Measurements from ENCODE around the gene TCN2.
"Not testable (repeated sequence)": the region's sequence is repeated elsewhere in the genome, so short reads cannot be mapped to it uniquely, and the experiment has no call there.

The TCN2 gene

DNA sequence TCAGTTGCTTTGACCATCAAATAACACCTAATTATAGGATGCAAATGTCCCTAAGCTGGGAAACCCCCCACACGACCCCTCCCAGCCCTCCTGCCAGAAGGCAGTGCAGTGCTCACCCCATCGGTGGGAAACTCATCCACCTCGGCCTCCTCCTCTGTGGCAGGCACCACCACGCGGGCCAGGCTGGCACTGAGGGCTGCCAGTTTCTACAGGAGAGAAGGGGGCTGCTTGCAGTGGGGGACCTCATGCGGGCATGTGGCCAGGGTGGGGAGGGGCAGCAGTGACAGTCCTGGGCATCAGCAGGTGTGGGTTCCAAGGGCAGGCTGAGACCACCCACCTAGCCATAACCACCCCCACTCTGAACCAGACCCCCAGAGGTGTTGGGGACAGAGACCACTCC lies 26.1 kb upstream of the TCN2 start:
- no peak for DNase-seq

DNA sequence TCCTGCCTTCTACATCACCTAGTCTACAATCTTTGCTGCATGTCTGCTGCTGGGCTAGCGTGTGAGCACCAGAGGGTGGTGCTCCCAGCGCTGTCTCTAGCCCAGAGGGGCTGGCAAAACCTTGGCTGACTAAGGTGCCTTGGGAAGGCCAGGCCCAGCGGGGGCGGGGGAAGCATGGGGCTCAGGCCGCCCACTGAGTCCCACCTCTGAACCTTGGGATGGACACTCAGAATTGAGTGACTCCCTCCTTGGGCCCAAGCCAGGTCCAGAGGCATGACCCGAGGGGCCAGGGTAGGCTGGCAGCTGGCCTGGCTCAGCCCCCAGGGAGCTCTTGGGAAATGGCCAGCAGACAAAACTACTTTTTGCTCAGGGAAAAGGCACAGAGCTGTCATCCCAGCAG lies 24.9 kb upstream of the TCN2 start:
- DNase-seq = no peak

DNA sequence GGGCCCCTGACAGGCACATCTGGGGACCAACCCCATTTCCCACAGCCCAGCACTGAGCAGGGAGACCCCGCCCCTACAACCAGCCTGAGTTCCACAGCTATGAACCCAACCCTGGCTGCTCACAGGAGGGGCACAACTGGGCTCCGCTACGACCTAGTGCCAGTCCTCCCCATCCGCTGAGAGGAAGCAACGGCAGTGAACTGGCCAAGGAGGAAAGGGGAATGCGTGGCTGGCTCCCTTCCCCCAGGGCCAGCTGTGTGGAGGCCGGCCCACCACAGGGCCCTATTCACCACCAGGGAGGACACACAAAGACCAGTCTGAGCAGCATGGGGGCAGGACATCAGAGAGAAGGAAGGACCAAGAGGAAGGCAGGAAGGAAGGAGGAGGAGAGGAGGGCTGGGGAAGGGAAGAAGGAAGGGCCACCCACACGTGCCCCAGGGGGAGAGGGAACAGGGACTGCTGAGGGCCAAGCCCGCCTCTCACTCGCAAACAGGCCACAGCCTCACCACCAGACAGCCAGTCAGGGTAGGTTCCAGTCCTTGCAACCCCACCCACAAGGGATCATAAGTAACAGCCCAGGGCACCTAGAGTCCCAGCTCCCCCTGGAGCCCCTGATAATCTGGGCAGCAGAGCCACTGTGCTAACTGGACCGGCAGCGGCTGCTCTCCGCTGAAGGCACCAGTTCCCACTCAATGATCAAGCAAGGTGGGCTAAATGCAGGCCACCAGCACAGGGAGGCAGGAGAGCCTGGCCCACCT lies 24.0 kb upstream of the TCN2 start:
- no peak for DNase-seq

DNA sequence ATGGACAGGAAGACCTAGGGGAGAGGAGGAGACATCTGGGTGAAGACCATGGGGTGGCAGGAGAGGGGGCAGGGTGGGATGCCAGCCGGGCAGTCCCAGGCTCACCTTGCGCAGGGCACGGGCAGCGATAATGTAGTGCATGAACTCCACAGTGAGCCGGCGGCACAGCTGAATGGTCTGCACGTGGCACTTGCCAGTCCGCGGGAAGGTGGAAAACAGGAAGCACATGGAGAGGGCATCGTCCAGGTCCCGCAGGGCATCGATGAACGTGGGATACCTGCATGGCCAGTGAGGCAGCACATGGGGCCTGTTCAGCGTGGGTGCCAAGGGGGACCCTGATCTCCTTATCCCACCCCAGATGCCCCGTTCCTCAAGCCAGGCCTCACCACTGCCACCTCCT lies 22.5 kb upstream of the TCN2 start:
- DNase-seq = no peak

DNA sequence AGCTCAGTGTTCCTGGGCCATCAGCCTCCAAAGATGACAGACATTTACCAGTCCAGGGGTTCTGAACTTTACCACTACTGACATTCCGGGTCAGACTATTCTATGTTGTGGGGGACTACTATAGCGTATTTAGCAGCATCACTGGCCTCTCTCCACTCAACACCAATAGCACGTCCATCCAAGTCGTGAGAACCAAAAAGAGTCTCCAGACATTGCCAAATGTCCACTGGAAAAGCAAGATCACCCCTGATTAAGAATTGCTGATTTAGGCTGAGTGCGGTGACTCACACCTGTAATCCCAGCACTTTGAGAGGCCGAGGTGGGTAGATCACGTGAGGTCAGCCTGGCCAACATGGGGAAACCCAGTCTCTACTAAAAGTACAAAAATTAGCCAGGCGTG lies 20.6 kb upstream of the TCN2 start:
- DNase-seq = no peak

DNA sequence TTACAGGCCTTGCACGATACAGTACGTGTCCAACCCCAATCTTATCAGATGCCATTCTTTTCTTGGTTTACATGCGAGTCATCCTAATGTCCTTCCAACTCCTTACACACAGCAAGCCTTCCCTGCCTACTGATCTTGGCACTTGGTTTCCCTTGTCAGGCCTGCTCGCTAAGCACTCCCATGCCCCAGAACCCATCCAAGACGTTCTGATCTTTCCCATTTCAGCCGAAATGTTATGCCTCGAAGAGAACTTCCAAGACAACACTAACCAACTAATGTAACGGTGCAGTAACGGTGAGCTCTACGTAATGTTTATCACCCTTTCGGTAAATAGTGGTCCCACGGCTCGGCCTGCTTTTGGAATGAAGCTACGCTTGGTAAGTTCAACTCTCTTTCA lies 15.8 kb upstream of the TCN2 start:
- no peak for DNase-seq

DNA sequence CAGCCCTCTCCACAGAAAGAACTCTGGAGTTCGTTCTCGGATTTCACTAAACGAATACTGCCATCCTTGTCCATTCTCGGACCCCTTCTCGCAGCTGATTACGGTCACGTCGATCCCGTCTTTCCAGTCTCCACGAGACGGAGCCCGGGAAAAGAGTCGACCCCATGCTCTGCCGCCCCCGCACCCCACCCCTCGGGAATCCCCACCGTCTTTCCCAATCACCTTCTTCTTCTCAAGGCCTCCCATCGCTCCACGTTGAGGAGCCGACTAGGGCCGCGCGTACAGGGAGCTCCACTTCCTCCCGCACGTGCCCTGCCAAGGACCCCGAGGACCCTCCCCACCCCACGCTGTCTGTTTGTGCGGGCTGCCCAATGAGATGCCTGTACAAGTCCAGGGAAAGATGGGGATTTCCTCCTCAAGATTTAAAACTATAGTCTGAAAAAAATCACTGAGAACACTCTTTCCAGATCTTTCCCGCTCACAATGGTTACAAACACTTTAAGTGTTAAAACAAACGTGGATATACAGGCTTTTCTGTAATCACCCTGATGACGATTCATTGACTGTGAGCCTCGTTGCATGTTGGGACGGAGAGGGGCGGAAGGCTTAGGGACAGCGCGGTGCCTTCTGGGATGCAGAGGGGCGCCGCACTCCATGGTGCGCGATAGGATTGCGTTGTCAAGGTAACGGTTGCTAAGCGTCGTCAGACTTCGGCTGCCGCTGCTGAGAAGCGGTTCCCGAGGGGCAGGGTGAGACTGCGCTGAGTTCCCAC lies 15.2 kb upstream of the TCN2 start, which contains the start of gene PES1:
TSS of gene PES1 (minus strand) at position 323 of the 772 bp plus-strand sequence. CDS start at position 246, 77 bp downstream.
- peak; percentile 88 for DNase-seq

DNA sequence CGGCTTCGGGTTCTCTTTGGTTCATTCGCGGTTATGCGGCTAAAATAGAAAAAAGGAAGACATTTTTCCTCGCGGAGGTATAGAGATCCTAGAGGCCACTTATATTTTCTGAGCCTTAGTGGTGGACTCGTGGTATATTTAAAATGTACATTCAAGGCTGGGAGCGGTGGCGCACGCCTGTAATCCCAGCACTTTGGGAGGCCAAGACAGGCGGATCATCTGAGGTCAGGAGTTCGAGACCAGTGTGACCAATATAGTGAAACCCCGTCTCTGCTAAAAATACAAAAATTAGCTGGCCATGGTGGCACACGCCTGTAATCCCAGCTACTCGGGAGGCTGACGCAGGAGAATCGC lies 14.6 kb upstream of the TCN2 start:
- not testable (repeated sequence) for DNase-seq

DNA sequence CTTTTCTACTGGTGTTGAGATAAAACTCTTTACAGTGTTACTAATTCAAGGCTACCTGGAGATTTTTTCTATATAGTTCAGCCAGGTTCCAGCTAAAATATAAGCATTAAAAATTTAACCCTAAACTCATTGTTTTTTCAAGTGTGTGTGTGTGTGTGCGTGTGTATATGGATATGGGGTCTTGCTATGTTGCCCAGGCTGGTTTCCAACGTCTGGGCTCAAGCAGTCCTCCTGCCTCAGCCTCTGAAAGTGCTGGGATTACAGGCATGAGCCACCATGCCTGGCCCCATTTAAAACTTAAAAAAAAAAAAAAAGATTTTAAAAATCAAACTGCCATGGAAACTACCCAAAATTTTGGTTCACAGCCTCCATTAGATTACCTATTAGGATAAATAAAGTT lies 10.8 kb upstream of the TCN2 start:
- no peak for DNase-seq

DNA sequence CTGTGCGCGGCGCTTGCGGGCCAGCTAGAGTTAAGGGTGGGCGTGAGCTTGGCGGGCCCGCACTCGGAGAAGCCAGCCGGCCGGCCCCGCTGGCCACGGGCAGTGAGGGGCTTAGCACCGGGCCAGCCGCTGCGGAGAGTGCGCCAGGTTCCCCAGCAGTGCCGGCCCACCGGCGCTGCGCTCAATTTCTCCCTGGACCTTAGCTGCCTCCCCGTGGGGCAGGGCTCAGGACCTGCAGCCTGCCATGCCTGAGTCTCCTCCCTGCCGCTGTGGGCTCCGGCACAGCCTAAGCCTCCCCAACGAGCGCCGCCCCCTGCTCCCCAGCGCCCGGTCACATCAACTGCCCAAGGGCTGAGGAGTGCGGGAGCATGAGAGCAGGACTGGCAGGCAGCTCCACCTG lies 10.1 kb upstream of the TCN2 start:
- DNase-seq = no peak

DNA sequence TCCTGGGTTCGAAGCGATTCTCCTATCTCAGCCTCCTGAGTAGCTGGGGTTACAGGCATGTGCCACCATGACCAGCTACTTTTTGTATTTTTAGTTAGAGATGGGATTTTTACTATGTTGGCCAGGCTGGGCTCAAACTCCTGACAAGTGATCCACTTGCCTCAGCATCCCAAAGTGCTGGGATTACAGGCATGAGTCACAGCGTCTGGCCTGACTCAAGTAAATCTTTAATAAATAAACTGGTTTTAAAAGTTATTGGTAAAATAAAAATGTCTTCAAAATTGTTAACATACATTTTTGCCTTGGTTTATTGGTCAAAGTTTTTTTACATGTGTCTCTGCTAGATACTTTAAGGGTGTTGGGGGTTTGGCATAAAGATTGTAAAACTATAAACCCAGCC lies 8.0 kb upstream of the TCN2 start:
- no peak for DNase-seq

DNA sequence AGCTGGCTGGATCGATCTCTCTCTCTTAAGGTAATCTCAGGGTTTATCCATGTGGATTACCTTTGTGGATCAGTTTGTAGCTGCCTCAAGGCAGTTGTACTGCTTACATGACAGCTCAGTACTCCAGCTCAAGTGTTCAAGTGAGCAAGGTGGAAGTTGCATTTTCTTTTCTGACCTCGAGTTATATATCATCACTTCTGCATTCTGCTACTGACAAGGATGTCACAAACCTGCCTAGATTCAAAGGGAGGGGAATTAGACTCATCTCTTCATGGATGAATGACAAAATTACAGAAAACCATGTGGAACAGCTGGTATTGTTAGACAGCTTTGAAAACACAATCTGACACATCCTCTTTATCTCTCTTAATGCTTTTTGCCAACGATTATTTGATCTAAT lies 6.1 kb upstream of the TCN2 start:
- no peak for DNase-seq

DNA sequence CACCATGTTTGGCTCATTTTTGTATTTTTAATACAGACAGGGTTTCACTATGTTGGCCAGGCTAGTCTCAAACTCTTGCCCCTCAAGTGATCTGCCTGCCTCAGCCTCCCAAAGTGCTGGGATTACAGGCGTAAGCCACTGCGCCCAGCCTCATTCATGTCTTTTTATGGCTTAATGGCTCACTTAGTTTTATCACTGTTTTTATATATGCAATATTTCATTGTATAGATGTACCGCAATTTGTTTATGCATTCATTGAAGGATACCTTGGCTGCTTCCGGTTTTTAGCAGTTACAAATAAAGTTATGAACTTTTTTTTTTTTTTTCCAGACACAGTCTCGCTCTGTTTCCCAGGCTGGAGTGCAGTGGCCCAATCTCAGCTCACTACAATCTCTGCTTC lies 5.5 kb upstream of the TCN2 start:
- no peak for DNase-seq

DNA sequence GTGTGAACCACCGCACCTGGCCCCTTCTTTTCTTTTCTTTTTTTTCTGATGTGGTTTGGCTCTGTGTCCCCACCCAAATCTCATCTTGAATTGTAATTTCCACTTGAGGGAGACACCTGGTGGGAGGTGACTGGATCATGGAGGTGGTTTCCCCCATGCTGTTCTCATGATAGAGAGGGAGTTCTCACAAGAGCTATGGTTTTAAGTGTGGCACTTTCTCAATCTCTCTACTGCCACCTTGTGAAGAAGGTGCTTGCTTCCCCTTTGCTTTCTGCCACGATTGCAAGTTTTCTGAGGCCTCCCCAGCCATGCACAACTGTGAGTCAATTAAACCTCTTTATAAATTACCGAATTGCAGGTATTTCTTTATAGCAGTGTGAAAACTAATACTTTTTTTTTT lies 4.9 kb upstream of the TCN2 start:
- DNase-seq = no peak

DNA sequence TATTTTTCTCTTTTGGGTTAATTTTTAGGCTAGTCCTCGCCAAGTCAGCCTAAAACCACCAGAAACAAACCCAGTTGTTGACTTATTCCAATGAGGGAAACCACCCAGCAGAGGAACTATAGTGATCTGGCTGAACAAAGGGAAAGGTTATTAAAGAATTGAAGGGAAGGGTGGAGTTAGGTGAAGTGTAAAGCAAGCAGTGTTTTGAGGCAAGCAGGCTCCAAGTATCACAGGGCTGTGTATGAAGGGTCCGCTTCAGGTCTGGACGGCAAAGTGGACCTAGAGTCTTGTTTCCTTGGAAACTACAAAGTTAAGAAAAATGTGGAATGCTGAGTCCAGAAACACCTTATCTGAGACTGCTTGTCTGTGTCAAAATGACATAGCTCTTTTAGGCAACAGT lies 3.2 kb upstream of the TCN2 start:
- DNase-seq = no peak

DNA sequence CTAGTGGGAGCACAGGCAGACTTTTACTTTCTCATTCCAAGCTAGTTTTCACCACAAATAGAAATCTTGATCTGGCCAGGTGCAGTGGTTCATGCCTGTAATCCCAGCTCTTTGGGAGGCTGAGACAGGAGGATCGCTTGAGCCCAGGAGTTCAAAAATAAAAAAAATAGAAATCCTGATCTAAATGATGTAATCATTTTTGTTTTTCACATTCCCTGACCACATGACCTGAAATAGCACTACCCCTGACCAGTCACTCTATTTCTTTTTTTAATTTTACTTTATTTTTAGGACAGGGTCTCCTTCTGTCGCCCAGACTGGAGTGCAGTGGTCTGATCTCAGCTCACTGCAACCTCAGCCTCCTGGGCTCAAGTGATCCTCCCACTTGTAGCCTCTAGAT lies 2.3 kb upstream of the TCN2 start:
- no peak for DNase-seq

DNA sequence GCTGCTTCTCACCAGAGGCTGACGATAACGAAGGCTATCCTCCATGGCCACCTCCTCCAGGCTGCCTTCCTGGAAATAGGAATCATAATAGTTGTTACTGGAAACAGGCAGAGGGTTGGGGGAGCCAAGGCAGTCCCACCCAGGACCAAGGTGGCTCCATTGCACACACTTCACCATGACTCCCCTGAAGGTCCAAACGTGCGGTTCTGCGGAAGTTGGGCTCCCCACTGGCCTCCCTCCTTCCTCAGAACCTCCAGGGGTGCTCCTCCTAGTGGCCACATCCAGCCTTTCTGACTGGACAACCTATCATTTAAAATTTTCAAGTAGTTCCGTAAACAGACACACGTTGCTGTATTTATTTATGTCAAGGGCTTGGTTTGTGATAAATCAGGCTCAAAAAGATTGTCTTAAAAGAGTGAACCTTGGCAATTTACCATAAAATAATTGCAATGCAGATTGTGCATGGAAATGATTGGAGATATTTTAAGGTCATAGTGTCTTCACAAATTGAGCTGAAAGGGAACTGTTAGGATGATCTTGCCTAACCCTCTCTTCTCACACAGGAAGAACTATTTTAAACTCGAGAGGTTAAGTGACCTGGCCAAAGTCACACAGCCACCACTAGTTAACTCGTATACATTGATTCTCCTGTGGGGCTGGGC lies 1.4 kb upstream of the TCN2 start:
- no peak for DNase-seq

DNA sequence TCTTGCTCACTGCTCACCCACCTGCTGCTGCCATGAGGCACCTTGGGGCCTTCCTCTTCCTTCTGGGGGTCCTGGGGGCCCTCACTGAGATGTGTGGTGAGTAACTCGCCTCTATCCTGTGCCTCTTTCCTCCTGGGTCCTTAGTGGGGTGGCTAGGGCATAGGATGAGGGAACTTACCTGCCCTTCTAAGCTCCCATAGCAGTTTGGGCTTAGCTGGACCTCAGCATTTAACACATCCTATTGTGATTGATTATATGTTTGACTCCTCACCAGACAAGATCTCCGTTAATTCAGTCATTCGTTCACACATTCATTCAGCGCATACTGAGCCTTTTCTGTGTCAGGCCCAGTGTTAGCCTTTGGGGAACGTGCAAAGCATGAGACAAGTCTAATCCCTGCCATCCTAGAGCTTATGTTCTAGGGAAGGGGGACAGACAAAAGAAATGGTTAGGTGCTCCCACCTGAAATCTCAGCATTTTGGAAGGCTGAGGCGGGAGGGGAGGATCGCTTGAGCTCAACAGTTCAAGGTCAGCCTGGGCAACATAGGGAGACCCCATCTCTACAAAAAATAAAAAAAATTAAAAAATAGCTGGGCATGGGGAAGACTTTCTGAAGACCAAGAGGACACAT lies 441 bp downstream of the TCN2 start:
- no peak for DNase-seq

DNA sequence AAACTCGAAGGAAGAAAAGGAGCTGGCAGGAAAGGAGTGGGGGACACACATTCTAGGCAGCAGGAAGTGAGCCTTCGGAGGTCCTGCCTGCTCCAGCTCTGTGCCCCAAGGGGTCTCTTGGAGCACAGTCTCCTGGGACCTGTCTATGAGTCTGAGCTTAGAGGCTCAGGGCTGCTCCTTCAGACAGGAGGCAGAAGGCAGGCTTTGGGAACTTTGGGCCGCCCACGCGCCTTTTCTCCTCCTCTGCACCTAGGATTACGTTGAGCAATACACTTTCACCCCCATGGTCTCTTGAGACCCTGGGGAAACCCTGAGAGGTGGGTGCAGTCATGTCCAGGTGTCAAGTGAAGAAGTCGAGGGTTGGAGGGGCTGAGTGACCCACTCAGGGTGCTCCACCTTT lies 965 bp downstream of the TCN2 start:
- no peak for DNase-seq

DNA sequence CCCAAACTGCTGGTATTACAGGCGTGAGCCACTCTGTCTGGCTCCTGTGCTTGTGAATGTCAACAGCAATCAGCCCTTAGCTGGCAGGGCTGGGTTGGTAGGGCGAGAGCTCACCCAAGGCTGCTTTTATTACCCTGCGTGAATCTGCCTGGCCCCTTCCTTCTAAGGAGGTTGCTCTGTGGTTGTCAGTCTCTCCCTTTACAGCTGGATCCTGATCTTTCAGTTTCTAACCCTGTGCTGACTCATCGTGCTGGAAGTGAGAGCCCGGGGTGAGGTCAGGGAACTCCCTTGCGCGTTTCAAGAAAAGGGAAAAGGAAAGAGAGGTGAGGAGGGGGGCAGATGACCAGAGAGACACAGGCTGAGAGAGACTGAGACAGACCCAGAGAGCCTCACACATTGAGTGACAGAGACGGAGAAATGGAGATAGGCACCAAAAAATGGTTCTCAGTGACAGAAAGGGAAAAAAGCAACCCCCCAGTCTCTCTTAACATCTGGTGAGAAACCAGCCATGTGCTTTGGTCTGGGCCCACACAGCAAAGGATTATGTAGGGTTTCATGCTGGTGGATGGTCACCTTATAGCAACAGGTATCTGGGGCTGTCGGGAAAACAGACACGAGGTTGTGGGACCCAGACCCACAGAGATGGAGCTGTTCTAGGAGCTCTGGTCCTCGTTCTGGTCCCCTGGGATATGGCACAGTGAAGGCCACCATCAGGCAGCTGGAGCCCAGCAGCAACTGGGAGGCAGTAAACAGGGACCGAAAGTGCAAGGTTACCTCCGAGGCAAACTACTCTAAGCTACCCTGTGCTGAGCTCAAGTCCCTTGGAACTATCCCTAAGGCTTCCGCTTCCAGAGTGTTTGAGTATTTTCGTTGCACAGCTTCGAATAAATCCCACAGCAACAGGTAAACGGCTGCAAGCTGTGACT lies 2.5 kb downstream of the TCN2 start:
- DNase-seq = no peak

DNA sequence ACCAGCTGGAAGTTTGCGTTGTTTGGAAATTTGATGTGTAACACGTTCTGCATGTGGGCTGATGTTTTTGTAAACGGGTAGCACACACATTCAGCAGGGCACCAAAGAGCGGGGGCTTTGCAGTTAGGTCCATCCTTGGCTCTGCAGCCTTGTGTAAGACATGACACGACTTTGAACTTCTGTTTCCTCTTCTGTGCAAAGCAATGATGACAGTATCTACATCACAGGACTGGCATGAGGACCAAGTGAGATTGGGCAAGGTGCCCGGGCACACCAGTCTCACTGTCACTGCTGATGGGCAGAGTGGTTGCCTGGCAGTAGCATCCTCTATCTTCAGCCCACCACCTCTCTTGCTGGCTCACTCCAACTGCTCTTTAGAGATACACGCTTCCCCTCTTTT lies 3.3 kb downstream of the TCN2 start:
- DNase-seq = no peak

DNA sequence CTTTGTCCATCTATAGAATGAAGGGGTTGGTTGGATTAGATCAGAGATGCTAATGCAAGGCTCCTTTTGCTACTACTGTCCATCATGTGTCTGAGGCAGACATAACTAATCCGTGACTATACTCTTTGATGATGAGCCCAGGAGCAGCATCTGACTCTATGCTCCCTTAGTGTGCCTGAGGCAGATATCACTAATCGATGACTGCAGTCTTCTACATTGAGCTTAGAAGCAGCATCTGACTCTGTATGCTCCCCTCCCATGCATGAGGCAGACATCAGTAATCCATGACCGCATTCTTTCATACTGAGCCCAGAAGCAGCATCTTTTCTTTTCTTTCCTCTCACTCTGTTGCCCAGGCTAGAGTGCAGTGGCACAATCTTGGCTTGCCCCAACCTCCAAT lies 4.2 kb downstream of the TCN2 start:
- DNase-seq = no peak

DNA sequence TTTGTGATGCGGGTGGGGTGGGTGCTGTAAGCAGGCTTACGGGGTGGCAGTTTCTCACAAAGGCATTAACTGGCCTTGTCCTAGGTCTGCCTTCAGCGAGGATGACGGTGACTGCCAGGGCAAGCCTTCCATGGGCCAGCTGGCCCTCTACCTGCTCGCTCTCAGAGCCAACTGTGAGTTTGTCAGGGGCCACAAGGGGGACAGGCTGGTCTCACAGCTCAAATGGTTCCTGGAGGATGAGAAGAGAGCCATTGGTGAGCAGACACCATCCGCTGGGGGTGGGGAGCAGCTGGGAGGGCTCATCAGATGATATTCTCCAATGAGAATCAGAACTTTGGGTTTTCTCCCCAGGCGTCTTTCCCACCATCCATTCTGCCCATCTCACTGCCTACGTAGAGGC lies 5.8 kb downstream of the TCN2 start:
- DNase-seq = no peak

Data from NCI-H187 treated with DMSO at 0.1 percent for 48 hours (cell line).